DND-41 (cell line): ENCODE measurements around the gene NR1H2.
"Not testable (repeated sequence)": the region's sequence is repeated elsewhere in the genome, so short reads cannot be mapped to it uniquely, and the experiment has no call there.

Source experiments
- ATAC-seq: fragments of 200-7000 bp; cut with Tn5 transposase; 3 replicates; pipeline ENCODE4 v1.9.1; 2021; ENCODE audit warnings: low read depth; ENCODE audit not compliant: insufficient read depth
- DNase-seq: peaks from one replicate; pipeline ENCODE4 v3.0.0-alpha.2; 2020
- H2AFZ ChIP-seq: 2 replicates; pipeline ENCODE4 v1.6.0; 2012; ENCODE audit warnings: low read depth, low read length
- H3K27ac ChIP-seq: 2 replicates; pipeline ENCODE4 v1.5.1; 2012; ENCODE audit warnings: low read length, inconsistent platforms
- H3K27me3 ChIP-seq: fragments of 200-600 bp; sonication (generic); 2 replicates; pipeline ENCODE4 v1.6.0; 2012; ENCODE audit warnings: low read length, mild to moderate bottlenecking, inconsistent platforms; ENCODE audit not compliant: insufficient read depth, poor library complexity
- H3K36me3 ChIP-seq: 2 replicates; pipeline ENCODE4 v1.5.1; 2012; ENCODE audit warnings: low read length, inconsistent platforms; ENCODE audit not compliant: insufficient read depth
- H3K4me1 ChIP-seq: 2 replicates; pipeline ENCODE4 v1.5.1; 2012; ENCODE audit warnings: mild to moderate bottlenecking, low read length; ENCODE audit not compliant: insufficient read depth
- H3K4me2 ChIP-seq: 2 replicates; pipeline ENCODE4 v1.6.0; 2012; ENCODE audit warnings: mild to moderate bottlenecking, moderate library complexity, low read length, inconsistent platforms; ENCODE audit not compliant: insufficient read depth
- H3K4me3 ChIP-seq, 2 experiments: fragments of 200-600 bp in 1 of 2; shearing (Covaris generic) in 1 of 2; 2 replicates each; pipeline ENCODE4 v1.5.1; 2012 to 2016; ENCODE audit warnings: inconsistent platforms in 2 of 2, low read length in 2 of 2, mild to moderate bottlenecking in 2 of 2, low read depth in 1 of 2, moderate library complexity in 1 of 2
- H3K79me2 ChIP-seq: 2 replicates; pipeline ENCODE4 v1.6.0; 2012; ENCODE audit warnings: low read length, inconsistent platforms; ENCODE audit not compliant: insufficient read depth
- H3K9ac ChIP-seq: 2 replicates; pipeline ENCODE4 v1.6.0; 2012; ENCODE audit warnings: low read depth, mild to moderate bottlenecking, inconsistent platforms, low read length, moderate library complexity
- H3K9me3 ChIP-seq: 2 replicates; pipeline ENCODE4 v1.5.1; 2012; ENCODE audit warnings: low read length, moderate library complexity, mild to moderate bottlenecking, inconsistent platforms; ENCODE audit not compliant: insufficient read depth, severe bottlenecking
- H4K20me1 ChIP-seq: 2 replicates; pipeline ENCODE4 v1.6.0; 2012; ENCODE audit warnings: low read length; ENCODE audit not compliant: insufficient read depth
- EZH2 ChIP-seq: IDR thresholded peaks from 3 replicates; pipeline ENCODE4 v1.6.1; 2012; ENCODE audit warnings: borderline replicate concordance, low read depth, mild to moderate bottlenecking, moderate library complexity, low read length, inconsistent platforms; ENCODE audit not compliant: severe bottlenecking
- TF ChIP-seq, protein P1 (sequence below): IDR thresholded peaks from 2 replicates; pipeline ENCODE4 v1.5.1; 2012; ENCODE audit warnings: borderline replicate concordance, low read length, moderate library complexity, mild to moderate bottlenecking; ENCODE audit not compliant: poor library complexity, severe bottlenecking; ENCODE audit errors: extremely low read depth

NR1H2 gene

DNA sequence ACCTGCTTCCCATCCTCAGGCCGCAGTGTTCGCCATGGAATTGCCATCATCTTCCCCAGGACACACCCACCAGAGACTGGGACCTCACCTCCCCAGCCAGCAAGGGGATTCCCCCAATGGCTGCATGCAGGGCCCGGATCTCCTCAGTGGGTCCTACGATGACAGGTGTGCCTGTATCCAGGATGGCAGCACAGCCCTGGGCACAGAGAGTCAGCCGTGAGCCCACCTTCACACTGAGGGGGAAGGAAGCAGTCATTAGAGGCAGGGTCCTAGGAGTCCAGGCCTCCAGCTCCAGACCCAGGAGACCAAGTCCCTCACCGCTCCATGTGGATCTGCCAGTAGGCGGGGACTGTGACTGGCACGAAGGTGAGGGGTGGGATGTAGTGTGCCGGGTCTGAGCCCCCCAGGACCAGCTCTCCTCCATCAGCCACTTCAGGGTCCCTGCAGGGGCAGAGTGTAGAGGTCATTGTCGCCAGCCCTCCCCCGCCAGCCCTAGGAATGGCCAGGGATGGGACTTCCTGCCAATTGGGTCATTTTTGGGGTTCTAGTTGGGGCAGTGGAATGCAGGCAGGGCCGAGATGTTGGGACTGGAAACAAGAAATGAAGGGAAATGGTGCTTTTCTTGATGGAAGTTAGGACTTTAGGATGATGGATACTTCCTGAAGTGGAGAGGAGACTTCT lies 41.4 kb upstream of the NR1H2 start:
- Histone ChIP-seq H3K4me3 (no peak overlapping the region), H3K9ac (no peak overlapping the region), H2AFZ (no peak overlapping the region), H4K20me1 (no peaks in the 10 kb centered on the region), H3K4me2 (no peak overlapping the region), H3K9me3 (no peaks in the 10 kb centered on the region), H3K4me1 (peaks cover 26% of the 10 kb centered on the region), H3K79me2 (no peaks in the 10 kb centered on the region), H3K27me3 (no peaks in the 10 kb centered on the region), H3K27ac (no peak overlapping the region), H3K36me3 (no peaks in the 10 kb centered on the region)
- DNase-seq (no peak), ATAC-seq (no peak)
- no peak for TF ChIP-seq EZH2
- TF ChIP-seq, protein P1, sequence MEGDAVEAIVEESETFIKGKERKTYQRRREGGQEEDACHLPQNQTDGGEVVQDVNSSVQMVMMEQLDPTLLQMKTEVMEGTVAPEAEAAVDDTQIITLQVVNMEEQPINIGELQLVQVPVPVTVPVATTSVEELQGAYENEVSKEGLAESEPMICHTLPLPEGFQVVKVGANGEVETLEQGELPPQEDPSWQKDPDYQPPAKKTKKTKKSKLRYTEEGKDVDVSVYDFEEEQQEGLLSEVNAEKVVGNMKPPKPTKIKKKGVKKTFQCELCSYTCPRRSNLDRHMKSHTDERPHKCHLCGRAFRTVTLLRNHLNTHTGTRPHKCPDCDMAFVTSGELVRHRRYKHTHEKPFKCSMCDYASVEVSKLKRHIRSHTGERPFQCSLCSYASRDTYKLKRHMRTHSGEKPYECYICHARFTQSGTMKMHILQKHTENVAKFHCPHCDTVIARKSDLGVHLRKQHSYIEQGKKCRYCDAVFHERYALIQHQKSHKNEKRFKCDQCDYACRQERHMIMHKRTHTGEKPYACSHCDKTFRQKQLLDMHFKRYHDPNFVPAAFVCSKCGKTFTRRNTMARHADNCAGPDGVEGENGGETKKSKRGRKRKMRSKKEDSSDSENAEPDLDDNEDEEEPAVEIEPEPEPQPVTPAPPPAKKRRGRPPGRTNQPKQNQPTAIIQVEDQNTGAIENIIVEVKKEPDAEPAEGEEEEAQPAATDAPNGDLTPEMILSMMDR = no peak

DNA sequence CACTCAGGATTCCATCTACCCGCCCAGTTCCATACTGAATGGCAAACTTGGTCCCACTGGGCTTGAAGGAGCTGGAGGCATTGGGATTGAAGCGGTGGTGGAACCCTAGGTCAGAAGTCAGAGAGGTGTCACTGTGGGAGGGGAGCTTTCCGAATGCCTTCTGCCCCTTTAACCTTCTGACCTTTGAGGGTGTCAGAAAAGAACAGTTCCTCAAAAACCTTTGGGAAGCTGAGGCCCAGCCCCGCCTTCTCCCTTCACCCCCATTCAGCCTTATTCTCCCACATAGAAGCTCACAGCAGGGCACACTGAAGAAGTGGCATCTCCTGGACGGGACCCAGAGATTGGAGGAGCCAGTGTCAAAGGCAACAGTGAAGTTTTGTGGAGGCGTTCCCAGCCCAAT lies 39.2 kb upstream of the NR1H2 start:
- not testable (repeated sequence) for H3K9ac ChIP-seq, H3K4me3 ChIP-seq, DNase-seq, H2AFZ ChIP-seq, H3K4me2 ChIP-seq, H3K27ac ChIP-seq, H3K9me3 ChIP-seq, H3K36me3 ChIP-seq, H4K20me1 ChIP-seq, H3K27me3 ChIP-seq, ATAC-seq, H3K79me2 ChIP-seq, H3K4me1 ChIP-seq

DNA sequence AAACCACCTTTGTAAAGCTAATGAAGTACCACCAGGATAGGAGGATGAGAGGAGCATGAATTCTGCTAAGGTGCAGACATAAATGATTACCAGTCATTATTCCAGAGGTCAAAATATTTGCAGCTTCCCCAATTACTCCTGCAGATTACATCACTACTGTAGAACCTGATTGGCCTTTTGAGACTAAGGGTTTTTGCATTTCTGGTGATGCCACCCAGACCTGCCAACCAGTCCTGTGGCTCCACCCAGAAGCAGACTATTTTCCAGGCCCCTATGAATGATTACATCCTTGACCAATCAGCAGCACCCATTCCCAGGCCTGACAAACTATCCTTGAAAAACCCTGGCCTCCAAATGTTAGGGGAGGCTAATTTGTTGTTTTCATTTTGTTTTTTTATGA lies 35.9 kb upstream of the NR1H2 start:
- no peaks in the 10 kb centered on the region for H3K79me2 ChIP-seq
- H3K4me3 ChIP-seq = no peak overlapping the region
- H3K36me3 ChIP-seq = no peaks in the 10 kb centered on the region
- H3K27me3 ChIP-seq = no peaks in the 10 kb centered on the region
- H3K9me3 ChIP-seq = no peaks in the 10 kb centered on the region
- H3K4me2 ChIP-seq = no peak overlapping the region
- no peak overlapping the region for H3K27ac ChIP-seq
- TF ChIP-seq, protein P1 = no peak
- no peak for TF ChIP-seq EZH2
- H2AFZ ChIP-seq = no peak overlapping the region
- no peaks in the 10 kb centered on the region for H4K20me1 ChIP-seq
- DNase-seq (no peak), ATAC-seq (no peak)
- no peak overlapping the region for H3K9ac ChIP-seq
- H3K4me1 ChIP-seq = no peaks in the 10 kb centered on the region

DNA sequence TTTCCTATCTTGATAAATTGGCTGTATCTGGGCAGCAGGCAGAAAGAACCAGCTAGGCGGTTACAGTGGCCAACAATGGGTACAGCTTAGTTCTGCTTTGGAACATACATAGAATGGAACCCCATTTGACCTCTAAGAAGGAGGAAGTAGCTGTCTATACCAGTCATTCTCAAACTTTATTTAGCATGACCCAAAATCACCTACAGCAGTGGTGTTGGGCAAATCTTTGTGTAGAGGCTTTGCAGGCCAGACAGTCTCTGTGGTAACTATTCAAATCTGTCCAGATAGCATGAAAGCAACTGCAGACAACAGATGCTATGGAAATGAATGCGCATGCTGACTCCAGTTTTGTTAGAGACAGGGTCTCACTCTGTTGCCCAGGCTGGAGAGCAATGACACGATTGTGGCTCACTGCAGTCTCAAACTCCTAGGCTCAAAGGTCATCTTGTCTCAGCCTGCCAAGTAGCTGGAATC lies 35.1 kb upstream of the NR1H2 start:
- Histone ChIP-seq H3K79me2 (no peaks in the 10 kb centered on the region), H4K20me1 (no peaks in the 10 kb centered on the region)

More for the DNA sequence above, 35.1 kb upstream of the NR1H2 start:
- TF ChIP-seq EZH2 = no peak
- TF ChIP-seq, protein P1 = no peak
- Histone ChIP-seq H3K4me3 (no peak overlapping the region), H3K4me1 (no peaks in the 10 kb centered on the region), H3K4me2 (no peak overlapping the region), H3K9me3 (no peaks in the 10 kb centered on the region), H3K27me3 (no peaks in the 10 kb centered on the region), H2AFZ (no peak overlapping the region), H3K36me3 (no peaks in the 10 kb centered on the region), H3K27ac (no peak overlapping the region), H3K9ac (no peak overlapping the region)
- ATAC-seq (no peak), DNase-seq (no peak)
